Measurements from ENCODE around the gene ARSK. TPM values are rescaled to one million over a fixed set of nuclear protein-coding genes. Genes with fewer than 3 reads are reported as not detected.

The ARSK gene
- total RNA-seq, 4 donors from 2014 or later, result 2.0 to 4.9 (median 3.6) TPM

DNA sequence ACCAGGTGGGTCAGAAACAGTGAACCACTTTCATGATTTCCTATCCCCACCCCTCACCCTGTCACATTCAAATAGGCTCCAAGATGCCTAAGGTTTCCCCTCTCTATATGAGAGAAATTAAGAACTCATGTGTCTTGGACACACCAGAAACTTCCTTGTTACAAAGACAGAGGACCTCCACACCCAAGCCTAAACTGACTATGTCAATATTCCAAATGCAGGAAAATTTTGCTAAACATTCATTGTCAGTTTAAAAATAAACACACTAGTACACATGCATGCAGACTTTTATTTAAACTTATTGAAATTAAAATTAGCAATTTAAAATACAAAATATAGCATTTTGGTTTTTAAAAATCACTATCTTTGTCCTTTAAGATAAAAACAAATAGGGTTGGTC, 26.3 kb upstream of the ARSK start:
- Histone ChIP-seq H3K9me3 (no peaks in the 10 kb centered on the region), H3K27me3 (no peaks in the 10 kb centered on the region), H3K36me3 (peaks cover 0 to 95% (median 0%) of the 10 kb centered on the region in 3 donors), H3K4me1 (no peaks in the 10 kb centered on the region), H3K4me3 (no peak overlapping the region), H3K27ac (no peak overlapping the region)
- TF ChIP-seq, protein P1, sequence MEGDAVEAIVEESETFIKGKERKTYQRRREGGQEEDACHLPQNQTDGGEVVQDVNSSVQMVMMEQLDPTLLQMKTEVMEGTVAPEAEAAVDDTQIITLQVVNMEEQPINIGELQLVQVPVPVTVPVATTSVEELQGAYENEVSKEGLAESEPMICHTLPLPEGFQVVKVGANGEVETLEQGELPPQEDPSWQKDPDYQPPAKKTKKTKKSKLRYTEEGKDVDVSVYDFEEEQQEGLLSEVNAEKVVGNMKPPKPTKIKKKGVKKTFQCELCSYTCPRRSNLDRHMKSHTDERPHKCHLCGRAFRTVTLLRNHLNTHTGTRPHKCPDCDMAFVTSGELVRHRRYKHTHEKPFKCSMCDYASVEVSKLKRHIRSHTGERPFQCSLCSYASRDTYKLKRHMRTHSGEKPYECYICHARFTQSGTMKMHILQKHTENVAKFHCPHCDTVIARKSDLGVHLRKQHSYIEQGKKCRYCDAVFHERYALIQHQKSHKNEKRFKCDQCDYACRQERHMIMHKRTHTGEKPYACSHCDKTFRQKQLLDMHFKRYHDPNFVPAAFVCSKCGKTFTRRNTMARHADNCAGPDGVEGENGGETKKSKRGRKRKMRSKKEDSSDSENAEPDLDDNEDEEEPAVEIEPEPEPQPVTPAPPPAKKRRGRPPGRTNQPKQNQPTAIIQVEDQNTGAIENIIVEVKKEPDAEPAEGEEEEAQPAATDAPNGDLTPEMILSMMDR (IDR thresholded peaks at IDR 0.05), result no peak
- TF ChIP-seq POLR2A (IDR thresholded peaks at IDR 0.05), result no peak
- DNase-seq, result no peak
- intact Hi-C loops (cut with DNase I), result no loop called here

DNA sequence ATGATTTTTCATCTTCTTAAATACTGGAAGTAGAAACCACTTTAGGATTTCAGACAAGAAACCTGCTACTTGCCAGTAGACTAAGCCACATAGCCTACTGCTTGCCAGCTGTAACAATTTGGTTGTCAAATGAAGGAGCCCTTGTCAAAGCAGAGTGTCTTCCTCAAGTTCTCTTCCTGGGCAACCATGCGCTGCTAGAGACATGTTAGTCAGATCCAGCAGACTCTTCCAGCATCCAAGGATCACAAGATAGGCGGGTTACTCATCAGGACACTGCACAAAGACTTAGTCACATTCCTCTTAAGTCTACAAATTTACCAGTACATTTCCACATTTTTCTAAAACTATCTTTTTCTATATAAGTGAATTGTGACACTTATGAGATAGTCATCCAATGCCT, 24.5 kb upstream of the ARSK start:
- H3K36me3 ChIP-seq, result peaks cover 0 to 95% (median 0%) of the 10 kb centered on the region in 3 donors
- 94 to 97% methylated on average over 2 of the region's 2 CpGs for WGBS, 2 donors
- H3K9me3 ChIP-seq, result no peaks in the 10 kb centered on the region
- H3K27me3 ChIP-seq, result no peaks in the 10 kb centered on the region
- TF ChIP-seq, protein P1 (IDR thresholded peaks at IDR 0.05), result no peak
- TF ChIP-seq POLR2A (IDR thresholded peaks at IDR 0.05), result no peak
- no peaks in the 10 kb centered on the region for H3K4me1 ChIP-seq
- H3K4me3 ChIP-seq, result no peak overlapping the region
- H3K27ac ChIP-seq, result no peak overlapping the region
- intact Hi-C loops (cut with DNase I), result no loop called here
- DNase-seq, result no peak

DNA sequence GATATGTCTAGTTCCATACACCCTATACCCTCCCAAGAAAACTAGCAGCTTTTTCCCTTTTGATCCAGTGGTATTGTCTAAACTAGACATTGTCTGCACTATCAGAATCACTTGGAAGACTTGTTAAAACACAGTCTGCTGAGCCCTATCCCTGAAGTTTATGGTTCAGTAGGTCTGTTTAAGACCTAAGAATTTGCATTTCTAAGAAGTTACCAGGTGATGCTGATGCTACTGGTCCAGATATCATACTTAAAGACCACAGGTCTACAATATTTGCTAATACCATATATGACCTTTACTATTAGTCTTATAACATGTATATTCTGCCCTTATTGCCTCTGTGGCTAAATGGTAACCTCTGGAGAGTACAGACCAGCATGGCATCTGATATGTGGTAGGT, 23.4 kb upstream of the ARSK start:
- Histone ChIP-seq H3K4me1 (no peaks in the 10 kb centered on the region), H3K4me3 (no peak overlapping the region), H3K9me3 (no peaks in the 10 kb centered on the region), H3K27me3 (no peaks in the 10 kb centered on the region), H3K36me3 (peaks cover 0 to 97% (median 0%) of the 10 kb centered on the region in 3 donors), H3K27ac (no peak overlapping the region)
- intact Hi-C loops (cut with DNase I), result no loop called here
- TF ChIP-seq, protein P1 (IDR thresholded peaks at IDR 0.05), result no peak
- TF ChIP-seq POLR2A (IDR thresholded peaks at IDR 0.05), result no peak
- DNase-seq, result no peak

DNA sequence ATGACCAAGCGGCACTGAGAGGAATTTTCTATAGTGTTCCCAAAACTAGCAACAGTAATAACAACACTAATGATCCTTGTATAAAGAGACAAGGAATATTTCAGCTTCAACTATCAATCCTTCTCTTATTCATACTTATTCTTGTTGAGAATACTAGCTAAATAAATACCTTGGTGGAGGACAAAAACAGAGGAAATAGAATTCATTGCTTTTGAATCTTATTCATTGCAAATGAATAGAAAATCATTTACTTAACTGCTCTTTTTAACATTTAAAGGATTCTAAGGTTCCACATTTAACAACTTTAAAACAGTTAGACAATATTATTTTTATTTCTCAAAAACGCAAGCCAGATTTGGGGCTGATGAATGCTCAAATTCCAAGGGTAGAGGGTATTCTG, 22.5 kb upstream of the ARSK start:
- Histone ChIP-seq H3K36me3 (peaks cover 0 to 97% (median 0%) of the 10 kb centered on the region in 3 donors), H3K9me3 (no peaks in the 10 kb centered on the region), H3K27ac (no peak overlapping the region), H3K4me1 (no peaks in the 10 kb centered on the region), H3K4me3 (no peak overlapping the region), H3K27me3 (no peaks in the 10 kb centered on the region)
- DNase-seq, result no peak
- 94 to 96% methylated on average over 2 of the region's 2 CpGs for WGBS, 2 donors
- intact Hi-C loops (cut with DNase I), result no loop called here
- TF ChIP-seq, protein P1 (IDR thresholded peaks at IDR 0.05), result no peak
- no peak for TF ChIP-seq POLR2A (IDR thresholded peaks at IDR 0.05)

DNA sequence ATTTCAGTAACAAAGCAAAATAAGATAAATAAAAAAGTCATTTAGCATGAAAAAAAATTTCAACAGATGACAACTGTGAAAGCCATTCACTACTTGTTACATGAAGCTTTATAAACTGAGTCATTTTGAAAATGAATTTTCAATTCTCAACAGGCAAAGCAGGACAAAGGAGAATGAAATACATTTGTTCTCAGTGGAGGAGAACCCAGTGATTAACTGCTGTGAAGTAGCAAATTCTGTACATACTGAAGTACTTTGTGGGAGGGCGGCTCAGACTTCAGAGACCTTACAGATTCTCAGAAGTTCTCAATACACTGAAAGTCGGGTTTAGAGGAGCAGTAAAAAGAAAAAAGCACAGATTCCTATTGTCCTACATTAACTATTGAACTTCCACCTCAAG, 21.8 kb upstream of the ARSK start:
- Histone ChIP-seq H3K4me1 (no peaks in the 10 kb centered on the region), H3K27me3 (no peaks in the 10 kb centered on the region), H3K9me3 (no peaks in the 10 kb centered on the region), H3K36me3 (peaks cover 0 to 97% (median 0%) of the 10 kb centered on the region in 3 donors), H3K4me3 (no peak overlapping the region), H3K27ac (no peak overlapping the region)
- intact Hi-C loops (cut with DNase I), result no loop called here
- WGBS, 2 donors, result 72 to 75% methylated on average over 2 of the region's 2 CpGs
- no peak for DNase-seq
- no peak for TF ChIP-seq POLR2A (IDR thresholded peaks at IDR 0.05)
- TF ChIP-seq, protein P1 (IDR thresholded peaks at IDR 0.05), result no peak
